ENCODE measurements around the gene GSTO2.
A peak's percentile ranks its signal among the peaks of the same experiment; 100 is the strongest.

GSTO2 gene

DNA sequence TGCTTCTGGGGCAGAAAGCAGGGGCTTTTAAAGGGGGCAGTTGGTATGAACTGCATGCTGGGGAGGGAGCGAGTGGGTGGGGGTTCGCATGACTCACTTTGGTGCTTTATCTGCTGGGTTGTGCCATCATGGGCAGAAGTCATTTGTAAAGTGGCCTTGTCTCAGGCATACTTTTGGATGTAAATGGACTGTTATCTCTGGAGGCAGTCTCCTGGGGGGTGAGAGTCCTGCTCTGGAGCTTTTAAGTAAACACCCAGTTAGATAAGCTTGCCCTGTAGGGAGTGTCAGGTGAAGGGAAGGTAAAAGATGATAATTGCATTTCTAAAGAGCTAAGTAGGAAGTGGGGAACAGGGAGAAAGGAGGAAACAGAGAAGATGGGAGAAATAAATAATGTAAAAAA is 15.9 kb upstream of the GSTO2 start:
- DNase-seq, result no peak
- Histone ChIP-seq H3K9ac (ENCODE audit: low read length) (no peak overlapping the region), H3K9me3 (replicated peaks; ENCODE audit: insufficient read depth, low read length) (no peaks in the 10 kb centered on the region), H3F3A (ENCODE audit: insufficient read depth, low read length) (0 out of 2 replicates have a peak, but pooled peaks cover 8% of the 10 kb centered on the region), H3K4me2 (ENCODE audit: low read depth, low read length) (no peak overlapping the region), H3K4me3 (ENCODE audit: low read length) (no peak overlapping the region), H3K79me2 (ENCODE audit: low read length) (peaks cover 33% of the 10 kb centered on the region), H3K27me3 (replicated peaks; ENCODE audit: insufficient read depth, low read length) (no peaks in the 10 kb centered on the region), H2AFZ (ENCODE audit: low read length) (no peak overlapping the region), H3K27ac (ENCODE audit: low read length) (no peak overlapping the region), H3K36me3 (replicated peaks; ENCODE audit: insufficient read depth, low read length) (no peaks in the 10 kb centered on the region), H4K20me1 (ENCODE audit: insufficient read depth, low read length) (no peaks in the 10 kb centered on the region), H3K4me1 (ENCODE audit: low read length) (peaks cover 12% of the 10 kb centered on the region; the same call in 1 of the 2 replicates), H3K9me2 (replicated peaks; ENCODE audit: insufficient read depth, low read length) (no peaks in the 10 kb centered on the region)
- TF ChIP-seq EZH2 (optimal IDR thresholded peaks at IDR 0.05; ENCODE audit: low read depth, low read length) (no peak), EZH2phosphoT487 (IDR thresholded peaks at IDR 0.05; ENCODE audit: low read length) (no peak)
- TF ChIP-seq, protein P1, sequence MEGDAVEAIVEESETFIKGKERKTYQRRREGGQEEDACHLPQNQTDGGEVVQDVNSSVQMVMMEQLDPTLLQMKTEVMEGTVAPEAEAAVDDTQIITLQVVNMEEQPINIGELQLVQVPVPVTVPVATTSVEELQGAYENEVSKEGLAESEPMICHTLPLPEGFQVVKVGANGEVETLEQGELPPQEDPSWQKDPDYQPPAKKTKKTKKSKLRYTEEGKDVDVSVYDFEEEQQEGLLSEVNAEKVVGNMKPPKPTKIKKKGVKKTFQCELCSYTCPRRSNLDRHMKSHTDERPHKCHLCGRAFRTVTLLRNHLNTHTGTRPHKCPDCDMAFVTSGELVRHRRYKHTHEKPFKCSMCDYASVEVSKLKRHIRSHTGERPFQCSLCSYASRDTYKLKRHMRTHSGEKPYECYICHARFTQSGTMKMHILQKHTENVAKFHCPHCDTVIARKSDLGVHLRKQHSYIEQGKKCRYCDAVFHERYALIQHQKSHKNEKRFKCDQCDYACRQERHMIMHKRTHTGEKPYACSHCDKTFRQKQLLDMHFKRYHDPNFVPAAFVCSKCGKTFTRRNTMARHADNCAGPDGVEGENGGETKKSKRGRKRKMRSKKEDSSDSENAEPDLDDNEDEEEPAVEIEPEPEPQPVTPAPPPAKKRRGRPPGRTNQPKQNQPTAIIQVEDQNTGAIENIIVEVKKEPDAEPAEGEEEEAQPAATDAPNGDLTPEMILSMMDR (IDR thresholded peaks at IDR 0.05; ENCODE audit: low read length), result no peak

DNA sequence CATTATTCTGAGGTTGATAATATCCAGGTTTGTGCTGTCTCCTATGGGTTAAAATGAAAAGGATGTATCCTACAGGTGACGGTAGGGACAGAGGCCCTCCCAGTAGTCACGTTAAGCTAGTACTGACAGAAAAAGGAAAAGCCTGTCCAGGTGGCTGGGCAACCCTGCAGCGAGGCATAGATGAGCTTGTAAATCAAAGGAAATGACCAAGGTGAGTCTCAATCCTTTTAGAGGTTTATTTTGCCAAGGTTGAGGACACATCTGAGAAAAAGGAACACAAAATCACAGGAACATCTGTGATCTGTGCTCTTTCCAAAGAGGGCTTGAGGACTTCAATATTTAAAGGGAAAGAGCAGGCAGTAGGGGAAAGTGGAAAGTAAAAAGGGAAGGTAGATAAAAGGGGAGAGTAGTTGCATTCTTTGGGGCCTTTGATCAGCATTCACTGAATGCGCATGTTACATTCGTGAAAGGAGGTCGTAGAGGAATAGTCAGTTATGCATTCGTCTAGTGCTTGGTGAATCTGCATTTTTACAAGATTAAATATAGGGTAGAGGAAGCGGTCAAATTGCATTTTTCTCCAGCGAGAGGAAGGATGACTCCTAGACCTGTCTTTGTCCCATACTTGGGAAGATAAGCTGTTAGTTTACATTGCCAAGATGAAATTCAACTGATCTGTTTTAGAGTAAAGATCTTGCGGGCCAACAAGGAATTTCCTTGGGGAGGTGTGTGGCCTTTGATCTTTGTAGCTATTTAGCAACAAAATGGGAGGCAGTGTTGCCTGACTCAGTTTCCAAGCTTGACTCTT is 15.2 kb upstream of the GSTO2 start:
- Histone ChIP-seq H3K9ac (ENCODE audit: low read length) (peak overlapping the region; percentile 89; the same call in 1 of the 2 replicates), H3K4me3 (ENCODE audit: low read length) (peak overlapping the region; percentile 90), H3K9me2 (replicated peaks; ENCODE audit: insufficient read depth, low read length) (no peaks in the 10 kb centered on the region), H3K4me2 (ENCODE audit: low read depth, low read length) (peak overlapping the region; percentile 78), H3K4me1 (ENCODE audit: low read length) (peaks cover 12% of the 10 kb centered on the region; the same call in 1 of the 2 replicates), H2AFZ (ENCODE audit: low read length) (peak overlapping the region; percentile 94), H3K79me2 (ENCODE audit: low read length) (peaks cover 40% of the 10 kb centered on the region), H3F3A (ENCODE audit: insufficient read depth, low read length) (0 out of 2 replicates have a peak, but pooled peaks cover 8% of the 10 kb centered on the region), H4K20me1 (ENCODE audit: insufficient read depth, low read length) (no peaks in the 10 kb centered on the region), H3K9me3 (replicated peaks; ENCODE audit: insufficient read depth, low read length) (no peaks in the 10 kb centered on the region), H3K27ac (ENCODE audit: low read length) (no peak overlapping the region), H3K36me3 (replicated peaks; ENCODE audit: insufficient read depth, low read length) (no peaks in the 10 kb centered on the region), H3K27me3 (replicated peaks; ENCODE audit: insufficient read depth, low read length) (no peaks in the 10 kb centered on the region)
- no peak for DNase-seq
- TF ChIP-seq EZH2 (optimal IDR thresholded peaks at IDR 0.05; ENCODE audit: low read depth, low read length) (no peak), EZH2phosphoT487 (IDR thresholded peaks at IDR 0.05; ENCODE audit: low read length) (no peak)
- TF ChIP-seq, protein P1 (IDR thresholded peaks at IDR 0.05; ENCODE audit: low read length), result no peak

DNA sequence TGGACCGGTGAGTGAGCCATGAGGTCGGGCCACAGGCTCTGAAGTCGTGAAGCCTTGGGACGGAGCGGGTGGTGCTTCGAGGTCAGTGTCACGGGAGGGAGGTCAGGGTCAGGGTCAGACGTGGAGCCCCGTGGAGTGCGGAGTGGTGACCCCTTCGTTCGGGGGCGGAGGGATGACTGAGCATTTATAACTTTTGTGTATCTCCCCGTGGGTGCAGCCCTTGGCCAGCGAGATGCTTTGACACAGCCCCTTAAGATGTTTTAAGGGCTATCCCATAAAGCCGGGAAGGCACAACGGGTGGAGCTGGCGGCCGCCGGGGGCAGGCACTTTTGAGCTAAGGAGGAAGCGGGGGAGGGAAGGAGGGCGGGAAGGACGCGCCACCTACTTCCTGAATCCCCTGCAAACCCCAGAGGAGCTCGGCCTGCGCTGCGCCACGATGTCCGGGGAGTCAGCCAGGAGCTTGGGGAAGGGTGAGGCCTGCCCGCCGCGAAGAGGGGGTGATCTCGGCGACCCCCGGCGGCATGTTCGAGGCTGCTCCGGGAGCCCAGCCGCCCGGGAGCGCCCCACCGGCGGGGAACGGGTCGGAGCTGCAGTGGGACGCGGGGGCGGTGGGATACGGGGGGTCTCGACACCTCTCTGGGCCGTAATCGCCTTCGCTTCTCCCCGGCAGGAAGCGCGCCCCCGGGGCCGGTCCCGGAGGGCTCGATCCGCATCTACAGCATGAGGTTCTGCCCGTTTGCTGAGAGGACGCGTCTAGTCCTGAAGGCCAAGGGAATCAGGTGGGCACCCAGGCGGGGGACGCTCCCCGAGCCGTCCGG is 14.3 kb upstream of the GSTO2 start, which contains the start of gene GSTO1:
TSS of gene GSTO1 (plus strand) at position 400 of the 818 bp plus-strand sequence. CDS start at position 437, 37 bp downstream.
- Histone ChIP-seq H3K9me2 (replicated peaks; ENCODE audit: insufficient read depth, low read length) (no peaks in the 10 kb centered on the region), H4K20me1 (ENCODE audit: insufficient read depth, low read length) (no peaks in the 10 kb centered on the region), H3K79me2 (ENCODE audit: low read length) (peaks cover 45% of the 10 kb centered on the region), H3K9ac (ENCODE audit: low read length) (peak within 1 kb of the TSS; percentile 89), H3K36me3 (replicated peaks; ENCODE audit: insufficient read depth, low read length) (no peaks in the 10 kb centered on the region), H3K27ac (ENCODE audit: low read length) (peak within 1 kb of the TSS; percentile 40; the same call in 1 of the 2 replicates), H3K4me3 (ENCODE audit: low read length) (peak within 1 kb of the TSS; percentile 90), H3K4me2 (ENCODE audit: low read depth, low read length) (peak within 1 kb of the TSS; percentile 78), H3K9me3 (replicated peaks; ENCODE audit: insufficient read depth, low read length) (no peaks in the 10 kb centered on the region), H3K4me1 (ENCODE audit: low read length) (peaks cover 12% of the 10 kb centered on the region; the same call in 1 of the 2 replicates), H3K27me3 (replicated peaks; ENCODE audit: insufficient read depth, low read length) (no peaks in the 10 kb centered on the region), H3F3A (ENCODE audit: insufficient read depth, low read length) (0 out of 2 replicates have a peak, but pooled peaks cover 8% of the 10 kb centered on the region), H2AFZ (ENCODE audit: low read length) (peak within 1 kb of the TSS; percentile 94)
- no peak for TF ChIP-seq EZH2phosphoT487 (IDR thresholded peaks at IDR 0.05; ENCODE audit: low read length)
- TF ChIP-seq, protein P1 (IDR thresholded peaks at IDR 0.05; ENCODE audit: low read length), result no peak
- TF ChIP-seq EZH2 (optimal IDR thresholded peaks at IDR 0.05; ENCODE audit: low read depth, low read length), result no peak
- DNase-seq, result peak; percentile 43

All from MM.1S (cell line).